OCI-LY3 (cell line): ENCODE results near the gene GDPD5.

Source experiments
- CTCF ChIP-seq: fragments of 200-600, 300-600 bp; sonication (generic); IDR thresholded peaks from 2 replicates; pipeline ENCODE4 v1.5.1; 2014; ENCODE audit warnings: antibody characterized with exemption, low read length, low read depth
- EZH2phosphoT487 ChIP-seq: fragments of 200-600 bp; shearing (Covaris generic); IDR thresholded peaks from 2 replicates; pipeline ENCODE4 v1.6.1; 2018; ENCODE audit warnings: antibody characterized with exemption, mixed run types, low read depth

- TF ChIP-seq CTCF (no peak), EZH2phosphoT487 (no peak)
These were observed 16.6 kb downstream of the GDPD5 start for GRCh38 chr11:75509020-75509720.
